ENCODE results near the gene MAPKAPK3. TPM values are rescaled to one million over a fixed set of nuclear protein-coding genes. Genes with fewer than 3 reads are reported as not detected.

MAPKAPK3 gene
- total RNA-seq, 1 donor from 2014 or later, result 21.2 TPM

GRCh38 chr3:50603261-50604109, 13.5 kb upstream of the MAPKAPK3 start:
- TF ChIP-seq CTCF (IDR thresholded peaks at IDR 0.05), result no peak
- no peak overlapping the region for H3K27ac Mint-ChIP-seq (ENCODE audit: unreplicated experiment)
- H3K36me3 Mint-ChIP-seq (ENCODE audit: low read depth), result no peaks in the 10 kb centered on the region
- H3K27me3 Mint-ChIP-seq (ENCODE audit: low read depth), result no peaks in the 10 kb centered on the region
- no peak overlapping the region for H3K4me3 Mint-ChIP-seq (ENCODE audit: unreplicated experiment)
- H3K9me3 Mint-ChIP-seq (ENCODE audit: low read depth), result no peaks in the 10 kb centered on the region
- peaks cover 38% of the 10 kb centered on the region for H3K4me1 Mint-ChIP-seq (ENCODE audit: low read depth)
- no peak for DNase-seq (ENCODE audit: low spot score)

GRCh38 chr3:50604110-50604621, 12.8 kb upstream of the MAPKAPK3 start:
- no peak for TF ChIP-seq CTCF (IDR thresholded peaks at IDR 0.05)
- Mint-ChIP-seq H3K4me3 (ENCODE audit: unreplicated experiment) (no peak overlapping the region), H3K27me3 (ENCODE audit: low read depth) (no peaks in the 10 kb centered on the region), H3K27ac (ENCODE audit: unreplicated experiment) (no peak overlapping the region), H3K36me3 (ENCODE audit: low read depth) (no peaks in the 10 kb centered on the region), H3K4me1 (ENCODE audit: low read depth) (peaks cover 38% of the 10 kb centered on the region), H3K9me3 (ENCODE audit: low read depth) (no peaks in the 10 kb centered on the region)
- no peak for DNase-seq (ENCODE audit: low spot score)

GRCh38 chr3:50604628-50605588, 12.0 kb upstream of the MAPKAPK3 start:
- TF ChIP-seq CTCF (IDR thresholded peaks at IDR 0.05), result no peak
- no peaks in the 10 kb centered on the region for H3K9me3 Mint-ChIP-seq (ENCODE audit: low read depth)
- no peak for DNase-seq (ENCODE audit: low spot score)
- H3K36me3 Mint-ChIP-seq (ENCODE audit: low read depth), result no peaks in the 10 kb centered on the region
- no peak overlapping the region for H3K27ac Mint-ChIP-seq (ENCODE audit: unreplicated experiment)
- no peaks in the 10 kb centered on the region for H3K27me3 Mint-ChIP-seq (ENCODE audit: low read depth)
- H3K4me3 Mint-ChIP-seq (ENCODE audit: unreplicated experiment), result no peak overlapping the region
- peaks cover 31% of the 10 kb centered on the region for H3K4me1 Mint-ChIP-seq (ENCODE audit: low read depth)

GRCh38 chr3:50605901-50606326, 11.0 kb upstream of the MAPKAPK3 start:
- no peak overlapping the region for H3K4me3 Mint-ChIP-seq (ENCODE audit: unreplicated experiment)
- H3K9me3 Mint-ChIP-seq (ENCODE audit: low read depth), result no peaks in the 10 kb centered on the region
- H3K4me1 Mint-ChIP-seq (ENCODE audit: low read depth), result peaks cover 26% of the 10 kb centered on the region
- no peaks in the 10 kb centered on the region for H3K36me3 Mint-ChIP-seq (ENCODE audit: low read depth)
- H3K27ac Mint-ChIP-seq (ENCODE audit: unreplicated experiment), result no peak overlapping the region
- TF ChIP-seq CTCF (IDR thresholded peaks at IDR 0.05), result no peak
- DNase-seq (ENCODE audit: low spot score), result no peak
- no peaks in the 10 kb centered on the region for H3K27me3 Mint-ChIP-seq (ENCODE audit: low read depth)

- TF ChIP-seq CTCF (IDR thresholded peaks at IDR 0.05), result no peak
- Mint-ChIP-seq H3K4me1 (ENCODE audit: low read depth) (peaks cover 23% of the 10 kb centered on the region), H3K4me3 (ENCODE audit: unreplicated experiment) (no peak overlapping the region), H3K36me3 (ENCODE audit: low read depth) (no peaks in the 10 kb centered on the region), H3K9me3 (ENCODE audit: low read depth) (no peaks in the 10 kb centered on the region), H3K27me3 (ENCODE audit: low read depth) (no peaks in the 10 kb centered on the region), H3K27ac (ENCODE audit: unreplicated experiment) (no peak overlapping the region)
- DNase-seq (ENCODE audit: low spot score), result no peak
These were observed 10.4 kb upstream of the MAPKAPK3 start for GRCh38 chr3:50606596-50606995.
